GM12878 (cell line): ENCODE measurements around the gene TNK2. TPM values are rescaled to one million over a fixed set of nuclear protein-coding genes. Genes with fewer than 3 reads are reported as not detected.

Source experiments
- ATAC-seq: fragments of 200-7000 bp; cut with Tn5 transposase; 3 replicates; pipeline ENCODE4 v1.9.1; 2020; ENCODE audit warnings: mild to moderate bottlenecking, moderate library complexity
- BruUV-seq: library from RNA; stranded (reverse); fragments of 400-500 nt; replicated peaks from 2 replicates; lab custom pipeline; 2021; lab: Mats Ljungman, UMichigan
- CTCF ChIA-PET: fragments of 300-600 bp; sonication (Branson Sonifier 250); formaldehyde crosslinking; extraction: SDS; loops from one replicate; lab custom pipeline; 2021; ENCODE audit warnings: inconsistent platforms; lab: Yijun Ruan, JAX
- POLR2A ChIA-PET: fragments of 350-600 bp; formaldehyde crosslinking; extraction: SDS; loops from one replicate; lab custom pipeline; 2021; ENCODE audit warnings: inconsistent platforms; lab: Charles Lee
- RAD21 ChIA-PET: fragments of 300-600 bp; sonication (Branson Sonifier 250); formaldehyde crosslinking; loops from one replicate; lab custom pipeline; 2023; ENCODE audit warnings: antibody characterized with exemption; ENCODE audit not compliant: unreplicated experiment; lab: Charles Lee
- SMC1A ChIA-PET: fragments of 300-600 bp; sonication (Branson Sonifier 250); formaldehyde crosslinking; loops from one replicate; lab custom pipeline; 2023; ENCODE audit not compliant: unreplicated experiment, uncharacterized antibody; lab: Charles Lee
- DNase-seq: peaks from one replicate; pipeline ENCODE4 v3.0.0-alpha.2; 2011; ENCODE audit warnings: low read depth, low spot score
- FAIRE-seq: peaks from 3 replicates; lab custom pipeline; 2011; peaks lifted over from hg19 to GRCh38; lab: Jason Lieb, UNC
- H2AFZ ChIP-seq: 2 replicates; pipeline ENCODE4 v1.6.0; 2011; ENCODE audit warnings: low read depth, low read length, control low read depth; ENCODE audit not compliant: control insufficient read depth
- H3K27ac ChIP-seq: 2 replicates; pipeline ENCODE4 v1.5.1; 2011; ENCODE audit warnings: control low read depth; ENCODE audit not compliant: control insufficient read depth, insufficient read depth
- H3K27me3 ChIP-seq, 2 experiments: replicated peaks in 1 of 2; 2 replicates each; pipeline versions ENCODE4 v1.6.0 to v1.6.1; 2011; ENCODE audit warnings: low read length in 1 of 2; ENCODE audit not compliant: control insufficient read depth in 2 of 2, insufficient read depth in 2 of 2
- H3K36me3 ChIP-seq, 2 experiments: 2 replicates each; pipeline ENCODE4 v1.5.1; 2011; ENCODE audit warnings: low read length in 1 of 2; ENCODE audit not compliant: control insufficient read depth in 2 of 2, insufficient read depth in 2 of 2
- H3K4me1 ChIP-seq: 2 replicates; pipeline ENCODE4 v1.6.1; 2011; ENCODE audit warnings: mild to moderate bottlenecking, low read length, moderate library complexity, mixed read lengths; ENCODE audit not compliant: control insufficient read depth, insufficient read depth
- H3K4me2 ChIP-seq: 2 replicates; pipeline ENCODE4 v1.6.0; 2011; ENCODE audit warnings: control low read depth; ENCODE audit not compliant: control insufficient read depth, insufficient read depth
- H3K4me3 ChIP-seq: fragments of 200-600 bp; sonication (generic); 2 replicates; pipeline ENCODE4 v1.5.1; 2016
- H3K79me2 ChIP-seq: 2 replicates; pipeline ENCODE4 v1.6.0; 2011; ENCODE audit warnings: low read length; ENCODE audit not compliant: control insufficient read depth, insufficient read depth
- H3K9ac ChIP-seq: 2 replicates; pipeline ENCODE4 v1.8.0; 2011; ENCODE audit warnings: low read length, control low read depth, mixed read lengths; ENCODE audit not compliant: control insufficient read depth, insufficient read depth
- H3K9me3 ChIP-seq: replicated peaks from 3 replicates; pipeline ENCODE4 v1.5.1; 2011; ENCODE audit warnings: mild to moderate bottlenecking, low read length; ENCODE audit not compliant: control insufficient read depth, insufficient read depth
- H4K20me1 ChIP-seq: 2 replicates; pipeline ENCODE4 v1.6.0; 2011; ENCODE audit not compliant: control insufficient read depth, insufficient read depth
- BRCA1 ChIP-seq: IDR thresholded peaks from 2 replicates; pipeline ENCODE4 v1.6.1; 2011; ENCODE audit warnings: low read depth, low read length, improper control_type of control experiment
- CTCF ChIP-seq, 3 experiments: IDR thresholded peaks in 2 of 3; conservative IDR thresholded peaks in 1 of 3; 2 replicates each; pipeline ENCODE4 v1.5.1; 2011; ENCODE audit warnings: low read depth in 3 of 3, low read length in 3 of 3, mild to moderate bottlenecking in 3 of 3, control low read depth in 2 of 3, moderate library complexity in 2 of 3, inconsistent platforms in 1 of 3, mixed read lengths in 1 of 3; ENCODE audit not compliant: control insufficient read depth in 2 of 3, insufficient read depth in 1 of 3; ENCODE audit errors: extremely low read depth in 1 of 3
- EGR1 ChIP-seq, 2 experiments: IDR thresholded peaks; 1 replicate in 1 of 2; 2 replicates in 1 of 2; pipeline ENCODE4 v1.6.1; 2011 to 2012; ENCODE audit warnings: low read depth in 2 of 2, low read length in 2 of 2, borderline replicate concordance in 1 of 2, mild to moderate bottlenecking in 1 of 2, moderate library complexity in 1 of 2
- FOS ChIP-seq: IDR thresholded peaks from 3 replicates; pipeline ENCODE4 v1.6.1; 2011; ENCODE audit warnings: borderline replicate concordance; ENCODE audit not compliant: insufficient read length; ENCODE audit errors: extremely low read depth
- SMC3 ChIP-seq: IDR thresholded peaks from 2 replicates; pipeline ENCODE4 v1.6.1; 2011; ENCODE audit warnings: low read length, improper control_type of control experiment, borderline replicate concordance
- SUPT20H ChIP-seq: IDR thresholded peaks from 2 replicates; pipeline ENCODE4 v1.6.1; 2011; ENCODE audit warnings: low read depth, mild to moderate bottlenecking, low read length, moderate library complexity, borderline replicate concordance; ENCODE audit not compliant: control insufficient read depth
- TBL1XR1 ChIP-seq: IDR thresholded peaks from 2 replicates; pipeline ENCODE4 v1.6.1; 2012; ENCODE audit warnings: low read depth, low read length, improper control_type of control experiment
- TCF7 ChIP-seq: IDR thresholded peaks from 2 replicates; pipeline ENCODE4 v1.6.1; 2014; ENCODE audit warnings: antibody characterized with exemption, borderline replicate concordance
- ZNF217 ChIP-seq: fragments of 450-650 bp; IDR thresholded peaks from 2 replicates; pipeline ENCODE4 v1.6.1; 2017; ENCODE audit warnings: antibody characterized with exemption, mild to moderate bottlenecking
- WGBS: methylation state at CpG from one replicate; pipeline ENCODE4 v1.1.6; 2016; ENCODE audit warnings: low lambda C conversion rate; ENCODE audit not compliant: insufficient replicate concordance, insufficient coverage; ENCODE audit errors: missing lambda C conversion rate; 5-methylcytosine and 5-hydroxymethylcytosine counted together
- in situ Hi-C: fragments of 300-500 bp; cut with MboI; formaldehyde crosslinking; loops from 9 replicates; pipeline ENCODE4 v1.14.3; 2018; ENCODE audit warnings: mixed read lengths
- intact Hi-C: fragments of 100-400 bp; cut with micrococcal nuclease; formaldehyde crosslinking; loops from one replicate; pipeline ENCODE4 v1.14.2; 2022; ENCODE audit not compliant: unreplicated experiment
- polyA plus RNA-seq, 11 experiments: library from polyadenylated mRNA; depleted of rRNA in 4 of 11; unstranded in 6 of 11; stranded (reverse) in 5 of 11; fragments of >200 nt; fragmentation: Nextera tagmentation in 4 of 11; fragmentation: Illumina TruSeq in 1 of 11; extraction: Ambion mirVana in 4 of 11; extraction: Trizol in 1 of 11; gene quantifications; 1 replicate in 1 of 11; 2 replicates in 10 of 11; pipeline versions ENCODE4 v1.2.1 to v1.2.3, GENCODE V29; 2011 to 2016; ENCODE audit warnings: inconsistent platforms in 2 of 11, missing spikeins in 2 of 11, low read depth in 1 of 11
- total RNA-seq, 4 experiments: library from RNA; depleted of rRNA in 3 of 4; stranded (reverse); fragments of >200 nt in 3 of 4; fragmentation: Illumina TruSeq in 1 of 4; extraction: Trizol in 1 of 4; gene quantifications; 2 replicates each; pipeline versions ENCODE4 v1.2.1 to v1.2.3, GENCODE V29; 2013 to 2021
- TF ChIP-seq, protein P1 (sequence below): fragments of 450-650 bp; conservative IDR thresholded peaks from 2 replicates; pipeline ENCODE4 v1.6.1; 2017; ENCODE audit warnings: mild to moderate bottlenecking, moderate library complexity

The TNK2 gene
- total and polyA plus RNA-seq, 10 of the 15 experiments (the other 5 are each of a cell fraction or from before 2014, with no cell fraction given), result 0.13 to 47.8 (median 10.8) TPM

DNA sequence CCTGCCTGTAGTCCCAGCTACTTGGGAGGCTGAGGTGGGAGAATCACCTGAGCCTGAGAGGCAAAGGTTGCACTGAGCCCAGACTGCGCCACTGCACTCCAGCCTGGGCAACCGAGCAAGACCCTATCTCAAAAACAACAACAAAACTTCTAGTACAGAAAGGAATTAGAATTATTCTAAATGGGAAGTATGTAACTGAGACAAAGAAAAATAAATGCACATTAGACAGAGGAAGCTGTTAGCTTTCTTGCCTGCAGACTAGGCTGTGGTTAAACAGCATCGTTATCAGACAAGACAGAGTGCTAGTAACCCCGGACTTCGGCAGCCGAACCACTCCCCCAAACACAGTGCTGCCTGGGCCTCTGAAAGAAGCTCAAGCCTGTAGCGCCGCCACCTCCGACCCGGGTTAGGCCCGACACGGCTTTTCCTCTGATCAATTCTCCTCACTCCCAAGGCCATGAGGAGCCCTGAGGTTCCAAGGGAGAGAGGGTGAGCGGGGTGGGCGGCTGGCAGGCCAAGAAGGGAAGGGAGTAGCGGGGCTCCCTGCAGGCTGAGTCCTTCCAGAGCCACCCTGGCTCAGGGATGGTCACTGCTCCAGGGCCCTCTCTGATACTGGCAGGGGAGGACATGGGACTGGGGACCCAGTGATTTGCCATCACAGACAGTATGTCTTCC lies 51.8 kb downstream of the TNK2 start (continued):
- no peak for TF ChIP-seq SUPT20H
- TF ChIP-seq SMC3, result no peak
- no peak for TF ChIP-seq TBL1XR1
- no peak for TF ChIP-seq FOS
- TF ChIP-seq TCF7, result no peak
- TF ChIP-seq BRCA1, result no peak

DNA sequence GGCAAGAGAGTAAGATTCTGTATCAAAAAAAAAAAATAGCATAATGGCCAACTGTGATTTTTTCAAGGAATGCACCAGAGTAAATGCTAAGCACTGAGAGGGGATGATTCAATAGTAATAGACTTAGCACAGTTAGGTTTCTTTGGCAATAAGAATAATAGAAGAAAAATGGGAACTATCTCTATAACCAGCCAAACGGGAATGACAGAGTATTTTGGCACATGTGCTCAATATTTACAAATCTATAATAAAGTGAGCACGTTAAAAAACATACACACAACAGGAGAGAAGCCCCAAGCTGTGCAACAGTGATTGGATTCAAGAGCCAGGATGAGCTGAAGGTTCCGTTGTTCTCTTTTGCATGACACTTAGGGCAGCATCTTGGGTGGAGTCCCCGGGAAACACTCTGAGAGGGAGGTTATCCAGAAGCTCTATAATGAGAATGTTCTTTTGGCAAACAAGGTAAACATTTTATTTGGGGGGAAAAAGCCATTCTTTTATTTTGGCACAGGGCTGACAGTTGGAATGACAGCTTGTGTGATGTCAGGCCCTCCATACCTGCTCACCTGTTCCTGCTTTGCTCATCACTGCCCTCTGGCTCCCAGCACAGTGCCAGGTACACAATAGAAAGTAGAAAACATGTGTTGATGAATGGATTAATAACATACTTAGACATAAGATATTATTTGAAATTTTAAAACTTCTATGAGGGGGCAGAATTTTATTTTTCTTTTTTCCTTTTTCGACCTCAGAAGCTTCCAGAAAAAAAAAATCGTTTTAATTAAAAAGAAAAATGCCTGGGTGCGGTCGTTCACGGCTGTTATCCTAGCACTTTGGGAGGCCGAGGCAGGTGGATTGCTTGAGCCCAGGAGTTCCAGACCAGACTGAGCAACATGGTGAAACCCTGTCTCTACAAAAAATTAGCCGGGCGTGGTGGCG lies 52.6 kb downstream of the TNK2 start:
- Histone ChIP-seq H3K27me3 (no peaks in the 10 kb centered on the region), H3K9ac (no peak overlapping the region), H3K9me3 (no peaks in the 10 kb centered on the region), H4K20me1 (no peaks in the 10 kb centered on the region), H2AFZ (no peak overlapping the region), H3K36me3 (no peaks in the 10 kb centered on the region), H3K27ac (no peak overlapping the region), H3K79me2 (no peaks in the 10 kb centered on the region), H3K4me3 (no peak overlapping the region), H3K4me1 (peaks cover 3% of the 10 kb centered on the region; the same call in 1 of the 2 replicates), H3K4me2 (no peak overlapping the region)
- ChIA-PET RAD21 (interaction anchor here (1.0 to 2.3 kb wide), 3 partner anchors 15 to 57 kb away, joined by 3 to 10 read pairs (median 5); no protein-coding TSS in a partner anchor), SMC1A (interaction anchor here (3.2 kb wide), 1 partner anchor 60 kb away, joined by 14 read pairs; no protein-coding TSS in a partner anchor), POLR2A (no interaction called here), CTCF (interaction anchor here (0.7 to 9.3 kb wide), 4 partner anchors 39 to 63 kb away, joined by 3 to 173 read pairs (median 4); no protein-coding TSS in a partner anchor)
- ATAC-seq (no peak), FAIRE-seq (no peak), DNase-seq (no peak)
- in situ Hi-C loops, result loop anchor here (5.0 kb wide), 1 partner anchor 37 kb away; no protein-coding TSS in a partner anchor
- BruUV-seq, result no TSS peak
- intact Hi-C loops, result loop anchor here (10.0 kb wide), 1 partner anchor 581 kb away; the partner anchor contains the start of gene XXYLT1
- WGBS, result 60% methylated on average over 13 of the region's 13 CpGs
- no peak for TF ChIP-seq ZNF217
- TF ChIP-seq CTCF (IDR thresholded peaks at IDR 0.05 in 2 of 3, conservative IDR thresholded peaks at IDR 0.05 in 1 of 3; ENCODE audit: control insufficient read depth in 2 of 3, extremely low read depth in 1 of 3, insufficient read depth in 1 of 3, low read depth in 3 of 3, low read length in 3 of 3), result peak in 1 of 3 experiments; percentile 8; a peak in 1 of 6 replicates
- no peak for TF ChIP-seq EGR1 (IDR thresholded peaks at IDR 0.05; ENCODE audit: borderline replicate concordance in 1 of 2, low read depth in 2 of 2, low read length in 2 of 2)
- TF ChIP-seq, protein P1, sequence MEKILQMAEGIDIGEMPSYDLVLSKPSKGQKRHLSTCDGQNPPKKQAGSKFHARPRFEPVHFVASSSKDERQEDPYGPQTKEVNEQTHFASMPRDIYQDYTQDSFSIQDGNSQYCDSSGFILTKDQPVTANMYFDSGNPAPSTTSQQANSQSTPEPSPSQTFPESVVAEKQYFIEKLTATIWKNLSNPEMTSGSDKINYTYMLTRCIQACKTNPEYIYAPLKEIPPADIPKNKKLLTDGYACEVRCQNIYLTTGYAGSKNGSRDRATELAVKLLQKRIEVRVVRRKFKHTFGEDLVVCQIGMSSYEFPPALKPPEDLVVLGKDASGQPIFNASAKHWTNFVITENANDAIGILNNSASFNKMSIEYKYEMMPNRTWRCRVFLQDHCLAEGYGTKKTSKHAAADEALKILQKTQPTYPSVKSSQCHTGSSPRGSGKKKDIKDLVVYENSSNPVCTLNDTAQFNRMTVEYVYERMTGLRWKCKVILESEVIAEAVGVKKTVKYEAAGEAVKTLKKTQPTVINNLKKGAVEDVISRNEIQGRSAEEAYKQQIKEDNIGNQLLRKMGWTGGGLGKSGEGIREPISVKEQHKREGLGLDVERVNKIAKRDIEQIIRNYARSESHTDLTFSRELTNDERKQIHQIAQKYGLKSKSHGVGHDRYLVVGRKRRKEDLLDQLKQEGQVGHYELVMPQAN, result no peak
